Esophagus squamous epithelium (tissue), 5 donors: ENCODE measurements around the gene PLA1A. TPM values are rescaled to one million over a fixed set of nuclear protein-coding genes. Genes with fewer than 3 reads are reported as not detected.

Source experiments
- DNase-seq: peaks from one replicate; lab custom pipeline; 2025; lab: John Stamatoyannopoulos, UW
- H3K27ac ChIP-seq, 4 donors: fragments of 200-600 bp; sonication (generic); one replicate each; pipeline ENCODE4 v1.5.1; 2016 to 2019; ENCODE audit warnings: mild to moderate bottlenecking in 1 of 4
- H3K27me3 ChIP-seq, 4 donors: fragments of 200-600 bp; sonication (generic); 1 replicate in 3 of 4; 2 replicates in 1 of 4; pipeline versions ENCODE4 v1.5.1 to v1.6.0; 2017 to 2021; ENCODE audit warnings: antibody characterized with exemption in 1 of 4
- H3K36me3 ChIP-seq, 3 donors: fragments of 200-600 bp; sonication (generic); one replicate each; pipeline ENCODE4 v1.5.1; 2016 to 2019
- H3K4me1 ChIP-seq, 3 donors: fragments of 200-600 bp; sonication (generic); one replicate each; pipeline ENCODE4 v1.5.1; 2017 to 2019
- H3K4me3 ChIP-seq, 4 donors: fragments of 200-600 bp; sonication (generic); 1 replicate in 3 of 4; 2 replicates in 1 of 4; pipeline ENCODE4 v1.5.1; 2016 to 2019; ENCODE audit warnings: mild to moderate bottlenecking in 2 of 4, moderate library complexity in 1 of 4
- H3K9me3 ChIP-seq, 3 donors: fragments of 200-600 bp; sonication (generic); one replicate each; pipeline ENCODE4 v1.5.1; 2016 to 2019
- CTCF ChIP-seq, 6 experiments: fragments of 450-650 bp in 4 of 6; fragments of 200-600 bp in 2 of 6; sonication (generic) in 2 of 6; IDR thresholded peaks; one replicate each; pipeline ENCODE4 v1.5.1; 2016 to 2019; ENCODE audit warnings: antibody characterized with exemption in 6 of 6, mild to moderate bottlenecking in 4 of 6, moderate library complexity in 4 of 6
- POLR2A ChIP-seq, 4 donors: fragments of 450-650 bp; IDR thresholded peaks; one replicate each; pipeline ENCODE4 v1.6.1; 2017; ENCODE audit warnings: antibody characterized with exemption in 4 of 4, mild to moderate bottlenecking in 4 of 4, moderate library complexity in 3 of 4
- WGBS, 2 donors: methylation state at CpG; one replicate each; pipeline ENCODE4 v1.1.5; 2018; 5-methylcytosine and 5-hydroxymethylcytosine counted together
- intact Hi-C: fragments of 100-400 bp; cut with DNase I; formaldehyde crosslinking; loops from one replicate; pipeline ENCODE4 v1.15.0; 2022
- total RNA-seq, 4 donors: library from RNA; depleted of rRNA; stranded (reverse); fragments of >200 nt; gene quantifications; one replicate each; pipeline ENCODE4 v1.1.0, GENCODE V29; 2016
- donor health status: DM: yes; HTN: yes; CAD: no.

Gene PLA1A
- total RNA-seq, 4 donors from 2014 or later, result 0.41 to 1.5 (median 0.79) TPM; not detected in 1

DNA sequence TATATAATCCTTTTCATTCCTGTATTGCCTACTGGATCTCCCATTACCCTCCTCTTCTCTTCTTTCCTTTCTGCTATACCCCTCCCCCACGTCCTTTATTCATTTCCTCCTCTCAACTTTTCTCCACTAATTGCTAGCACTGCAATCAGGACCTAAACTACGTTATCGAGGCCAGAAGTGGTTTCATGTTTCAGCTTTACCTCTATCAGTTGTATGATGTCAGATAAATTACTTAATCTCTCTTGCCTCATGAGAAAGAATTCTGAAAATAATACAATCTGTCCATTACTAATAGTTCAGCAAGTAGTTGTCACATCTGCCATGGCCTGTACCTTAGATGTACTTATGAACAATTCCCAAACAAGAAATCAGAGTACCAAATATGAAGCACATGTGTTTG, 52.1 kb downstream of the PLA1A start:
- Histone ChIP-seq H3K27ac (peak overlapping the region in 1 of 4 donors; percentile 14), H3K9me3 (no peaks in the 10 kb centered on the region), H3K4me3 (no peak overlapping the region), H3K27me3 (no peaks in the 10 kb centered on the region), H3K4me1 (peaks cover 0 to 16% (median 0%) of the 10 kb centered on the region in 3 donors), H3K36me3 (no peaks in the 10 kb centered on the region)
- WGBS, 2 donors, result 43% methylated on average over 3 of the region's 3 CpGs
- intact Hi-C loops, result no loop called here
- TF ChIP-seq CTCF (IDR thresholded peaks at IDR 0.05), result no peak
- TF ChIP-seq POLR2A (IDR thresholded peaks at IDR 0.05), result no peak
- no peak for DNase-seq

GRCh38 chr3:119652306-119653033, 54.8 kb downstream of the PLA1A start:
- 68 to 72% methylated on average over 5 to 7 of the region's 7 CpGs for whole genome bisulfite sequencing, 2 donors
- Histone ChIP-seq H3K9me3 (no peaks in the 10 kb centered on the region), H3K4me1 (peaks cover 0 to 13% (median 0%) of the 10 kb centered on the region in 3 donors), H3K4me3 (no peak overlapping the region), H3K36me3 (no peaks in the 10 kb centered on the region), H3K27ac (peak overlapping the region in 3 of 4 donors; percentile 22 to 54 (median 47)), H3K27me3 (no peaks in the 10 kb centered on the region)
- no peak for DNase-seq
- TF ChIP-seq CTCF (IDR thresholded peaks at IDR 0.05) (no peak), POLR2A (IDR thresholded peaks at IDR 0.05) (no peak)
- intact Hi-C loops, result no loop called here

GRCh38 chr3:119653876-119654275, 56.2 kb downstream of the PLA1A start:
- Histone ChIP-seq H3K27me3 (no peaks in the 10 kb centered on the region), H3K36me3 (no peaks in the 10 kb centered on the region), H3K9me3 (no peaks in the 10 kb centered on the region), H3K4me1 (no peaks in the 10 kb centered on the region), H3K4me3 (no peak overlapping the region), H3K27ac (no peak overlapping the region)
- DNase-seq, result no peak
- 30 to 38% methylated on average over 2 of the region's 2 CpGs for WGBS, 2 donors
- no peak for TF ChIP-seq CTCF (IDR thresholded peaks at IDR 0.05)
- no peak for TF ChIP-seq POLR2A (IDR thresholded peaks at IDR 0.05)
- intact Hi-C loops, result no loop called here

GRCh38 chr3:119657887-119658702, 60.4 kb downstream of the PLA1A start:
- Histone ChIP-seq H3K36me3 (no peaks in the 10 kb centered on the region), H3K9me3 (no peaks in the 10 kb centered on the region), H3K4me1 (peaks cover 0 to 13% (median 12%) of the 10 kb centered on the region in 3 donors), H3K27ac (no peak overlapping the region), H3K27me3 (no peaks in the 10 kb centered on the region), H3K4me3 (no peak overlapping the region)
- intact Hi-C loops, result no loop called here
- no peak for TF ChIP-seq CTCF (IDR thresholded peaks at IDR 0.05)
- TF ChIP-seq POLR2A (IDR thresholded peaks at IDR 0.05), result no peak
- 81% methylated on average over 4 of the region's 4 CpGs for WGBS, 2 donors
- no peak for DNase-seq

GRCh38 chr3:119658994-119659393, 61.3 kb downstream of the PLA1A start:
- peaks cover 0 to 15% (median 12%) of the 10 kb centered on the region in 3 donors for H3K4me1 ChIP-seq
- H3K36me3 ChIP-seq, result no peaks in the 10 kb centered on the region
- intact Hi-C loops, result no loop called here
- no peaks in the 10 kb centered on the region for H3K27me3 ChIP-seq
- no peak for TF ChIP-seq CTCF (IDR thresholded peaks at IDR 0.05)
- TF ChIP-seq POLR2A (IDR thresholded peaks at IDR 0.05), result no peak
- H3K9me3 ChIP-seq, result no peaks in the 10 kb centered on the region
- DNase-seq, result no peak
- 78 to 95% methylated on average over 2 of the region's 2 CpGs for WGBS, 2 donors
- no peak overlapping the region for H3K4me3 ChIP-seq
- no peak overlapping the region for H3K27ac ChIP-seq
